Sciatic nerve (tissue), 2 donors: ENCODE data around the gene APOC1. TPM values are rescaled to one million over a fixed set of nuclear protein-coding genes. Genes with fewer than 3 reads are reported as not detected.
"Not testable (repeated sequence)": the region's sequence is repeated elsewhere in the genome, so short reads cannot be mapped to it uniquely, and the experiment has no call there.

Source experiments
- ATAC-seq: fragments of 200-7000 bp; cut with Tn5 transposase; one replicate; pipeline ENCODE4 v1.9.1; 2020; ENCODE audit warnings: mild to moderate bottlenecking, moderate library complexity
- DNase-seq: peaks from one replicate; pipeline ENCODE4 v3.0.0-alpha.2; 2020; ENCODE audit warnings: low spot score
- intact Hi-C: fragments of 100-400 bp; cut with DNase I; formaldehyde crosslinking; loops from one replicate; pipeline ENCODE4 v1.14.2; 2022
- total RNA-seq: library from RNA; stranded (reverse); fragmentation: NEBNext Ultra II Directional; extraction: Animal tissue kit (Norgen Biotek cat#: 25700); gene quantifications from one replicate; pipeline ENCODE4 v1.2.1, GENCODE V29; 2021
- donor health status: DM: no; HTN: no; CAD: no.
- donor health status: DM: no; HTN: no; CAD: no.

APOC1 gene
- 29.0 TPM for total RNA-seq

DNA sequence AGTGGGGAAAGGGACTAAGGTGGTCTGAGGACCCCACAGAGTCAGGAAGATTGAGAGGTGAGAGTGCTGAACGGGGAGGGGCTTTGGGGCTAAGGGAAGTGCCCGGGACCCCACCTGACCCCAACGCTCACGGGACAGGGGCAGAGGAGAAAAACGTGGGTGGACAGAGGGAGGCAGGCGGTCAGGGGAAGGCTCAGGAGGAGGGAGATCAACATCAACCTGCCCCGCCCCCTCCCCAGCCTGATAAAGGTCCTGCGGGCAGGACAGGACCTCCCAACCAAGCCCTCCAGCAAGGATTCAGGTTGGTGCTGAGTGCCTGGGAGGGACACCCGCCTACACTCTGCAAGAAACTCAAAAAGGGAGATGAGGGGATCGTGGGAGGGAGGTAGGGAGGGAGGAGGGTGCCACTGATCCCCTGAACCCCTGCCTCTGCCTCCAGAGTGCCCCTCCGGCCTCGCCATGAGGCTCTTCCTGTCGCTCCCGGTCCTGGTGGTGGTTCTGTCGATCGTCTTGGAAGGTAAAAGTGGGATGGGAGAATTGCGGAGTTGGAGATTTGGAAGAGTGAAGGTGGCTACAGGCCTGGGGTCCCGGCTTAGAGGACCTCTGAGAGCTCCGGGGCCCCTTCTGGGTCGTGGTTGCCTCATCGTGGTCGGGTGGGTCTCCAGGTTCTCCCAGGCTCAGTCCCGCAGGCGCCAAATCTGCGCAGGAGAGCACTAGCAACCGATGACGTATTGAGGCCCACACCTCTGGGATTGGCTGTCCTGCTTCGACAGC lies at the start of gene APOC1:
TSS of gene APOC1 (plus strand) at position 176 of the 774 bp plus-strand sequence. CDS start at position 460, 284 bp downstream.
- DNase-seq (peak; percentile 88), ATAC-seq (peak; percentile 93)
- intact Hi-C loops = not testable (repeated sequence)

DNA sequence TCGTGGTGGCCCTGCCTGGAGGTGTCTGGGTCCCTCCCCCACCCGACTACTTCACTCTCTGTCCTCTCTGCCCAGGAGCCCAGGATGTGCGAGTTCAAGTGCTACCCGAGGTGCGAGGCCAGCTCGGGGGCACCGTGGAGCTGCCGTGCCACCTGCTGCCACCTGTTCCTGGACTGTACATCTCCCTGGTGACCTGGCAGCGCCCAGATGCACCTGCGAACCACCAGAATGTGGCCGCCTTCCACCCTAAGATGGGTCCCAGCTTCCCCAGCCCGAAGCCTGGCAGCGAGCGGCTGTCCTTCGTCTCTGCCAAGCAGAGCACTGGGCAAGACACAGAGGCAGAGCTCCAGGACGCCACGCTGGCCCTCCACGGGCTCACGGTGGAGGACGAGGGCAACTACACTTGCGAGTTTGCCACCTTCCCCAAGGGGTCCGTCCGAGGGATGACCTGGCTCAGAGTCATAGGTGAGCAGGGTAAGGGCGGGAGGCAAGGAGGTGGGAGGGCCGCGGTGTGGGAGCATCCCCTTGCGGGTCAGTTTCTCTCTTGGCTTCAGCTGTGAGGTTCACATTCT lies 49.1 kb upstream of the APOC1 start:
- peak; percentile 20 for ATAC-seq
- intact Hi-C loops = no loop called here
- no peak for DNase-seq

- DNase-seq = no peak
- ATAC-seq = no peak
- intact Hi-C loops = no loop called here
Measured at GRCh38 chr19:44866664-44867063, 47.7 kb upstream of the APOC1 start.

GRCh38 chr19:44867578-44867977 lies 46.8 kb upstream of the APOC1 start:
- intact Hi-C loops = no loop called here
- ATAC-seq = no peak
- DNase-seq = no peak

DNA sequence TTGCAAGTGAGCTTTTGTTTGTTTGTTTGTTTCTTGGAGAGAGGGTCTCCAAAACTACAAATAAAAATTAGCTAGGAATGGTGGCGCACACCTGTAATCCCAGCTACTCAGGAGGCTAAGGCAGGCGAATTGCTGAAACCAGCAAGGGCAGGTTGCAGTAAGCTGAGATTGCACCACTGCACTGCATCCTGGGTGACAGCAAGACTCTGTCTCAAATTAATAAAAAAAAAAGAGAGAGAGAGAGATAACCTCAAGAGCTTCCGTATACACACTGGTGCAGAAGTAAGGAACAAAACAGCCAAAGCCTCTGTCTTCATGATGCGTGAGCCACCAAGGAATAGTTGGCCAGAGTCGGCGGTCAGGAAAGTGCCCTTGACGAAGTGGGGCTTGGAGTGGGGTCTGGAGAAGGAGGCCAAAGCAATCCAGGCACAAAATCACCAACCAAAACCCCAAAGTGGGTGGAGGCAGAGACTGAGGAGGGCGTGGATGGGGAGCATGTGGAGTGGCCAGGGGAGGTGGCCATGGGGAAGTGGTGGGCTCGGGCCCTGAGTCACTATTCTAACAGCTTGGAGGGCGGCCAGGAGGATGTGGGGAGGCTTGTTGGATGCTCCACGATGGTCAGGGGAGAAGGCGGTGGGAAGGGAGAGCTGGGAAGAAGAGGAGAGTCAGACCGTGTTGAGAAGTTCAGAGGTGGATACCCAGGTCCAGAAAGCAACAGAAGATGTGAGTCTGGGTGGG lies 44.5 kb upstream of the APOC1 start:
- peak; percentile 35 for ATAC-seq
- peak; percentile 84 for DNase-seq
- intact Hi-C loops = loop anchor here (5.0 kb wide), 1 partner anchor 612 kb away; no protein-coding TSS in a partner anchor

DNA sequence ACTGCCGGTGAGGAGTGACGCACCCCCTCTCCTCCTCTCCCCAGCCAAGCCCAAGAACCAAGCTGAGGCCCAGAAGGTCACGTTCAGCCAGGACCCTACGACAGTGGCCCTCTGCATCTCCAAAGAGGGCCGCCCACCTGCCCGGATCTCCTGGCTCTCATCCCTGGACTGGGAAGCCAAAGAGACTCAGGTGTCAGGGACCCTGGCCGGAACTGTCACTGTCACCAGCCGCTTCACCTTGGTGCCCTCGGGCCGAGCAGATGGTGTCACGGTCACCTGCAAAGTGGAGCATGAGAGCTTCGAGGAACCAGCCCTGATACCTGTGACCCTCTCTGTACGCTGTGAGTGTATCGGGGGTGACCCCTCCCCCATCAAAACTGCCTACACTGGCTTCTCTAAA lies 42.6 kb upstream of the APOC1 start:
- intact Hi-C loops = loop anchor here (5.0 kb wide), 1 partner anchor 610 kb away; no protein-coding TSS in a partner anchor
- ATAC-seq = no peak
- DNase-seq = no peak

- DNase-seq (no peak), ATAC-seq (no peak)
- intact Hi-C loops = loop anchor here (5.0 kb wide), 1 partner anchor 610 kb away; no protein-coding TSS in a partner anchor
Measured at GRCh38 chr19:44872661-44873060, 41.7 kb upstream of the APOC1 start.

- no peak for DNase-seq
- intact Hi-C loops = loop anchor here (5.0 kb wide), 1 partner anchor 608 kb away; no protein-coding TSS in a partner anchor
- no peak for ATAC-seq
Measured at GRCh38 chr19:44874317-44874716, 40.1 kb upstream of the APOC1 start.

DNA sequence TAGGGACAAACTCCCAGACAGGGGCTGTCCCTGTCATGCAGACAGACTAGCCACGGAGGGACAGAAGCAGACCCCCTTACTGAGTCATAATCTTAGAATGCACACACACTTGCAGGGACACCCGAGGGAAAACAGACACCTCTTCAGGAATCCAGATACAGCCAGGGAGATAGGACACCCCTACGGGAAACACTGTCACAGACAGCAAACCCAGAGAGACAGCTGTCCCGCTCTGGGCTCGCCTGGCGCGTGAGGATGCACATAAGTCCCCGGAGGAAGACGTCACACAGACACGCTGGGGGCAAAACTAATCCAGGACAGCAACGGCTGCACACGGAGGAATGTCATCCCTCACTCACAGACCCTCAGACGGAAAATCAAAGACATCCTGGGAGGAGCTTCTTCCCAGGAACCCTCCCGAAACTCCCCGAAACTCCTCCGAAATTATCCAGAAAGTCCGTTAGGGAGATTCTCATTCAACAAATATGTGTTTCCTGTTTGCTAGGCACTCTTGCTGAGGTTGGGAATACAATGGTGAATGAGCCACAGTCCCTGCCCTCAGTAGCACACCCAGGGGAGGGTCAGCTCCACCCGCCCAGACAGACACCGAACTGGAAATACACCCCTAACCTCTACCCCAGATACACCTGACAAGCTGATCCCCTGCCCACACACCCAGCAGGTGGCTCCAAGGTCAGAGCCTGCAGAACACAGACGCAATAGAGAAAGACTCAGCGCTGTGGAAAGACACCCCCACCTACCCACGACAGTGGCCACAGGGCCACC lies 38.5 kb upstream of the APOC1 start:
- intact Hi-C loops = no loop called here
- ATAC-seq (peak; percentile 4), DNase-seq (no peak)

GRCh38 chr19:44876930-44877535 lies 37.4 kb upstream of the APOC1 start:
- intact Hi-C loops = no loop called here
- no peak for DNase-seq
- peak; percentile 18 for ATAC-seq

DNA sequence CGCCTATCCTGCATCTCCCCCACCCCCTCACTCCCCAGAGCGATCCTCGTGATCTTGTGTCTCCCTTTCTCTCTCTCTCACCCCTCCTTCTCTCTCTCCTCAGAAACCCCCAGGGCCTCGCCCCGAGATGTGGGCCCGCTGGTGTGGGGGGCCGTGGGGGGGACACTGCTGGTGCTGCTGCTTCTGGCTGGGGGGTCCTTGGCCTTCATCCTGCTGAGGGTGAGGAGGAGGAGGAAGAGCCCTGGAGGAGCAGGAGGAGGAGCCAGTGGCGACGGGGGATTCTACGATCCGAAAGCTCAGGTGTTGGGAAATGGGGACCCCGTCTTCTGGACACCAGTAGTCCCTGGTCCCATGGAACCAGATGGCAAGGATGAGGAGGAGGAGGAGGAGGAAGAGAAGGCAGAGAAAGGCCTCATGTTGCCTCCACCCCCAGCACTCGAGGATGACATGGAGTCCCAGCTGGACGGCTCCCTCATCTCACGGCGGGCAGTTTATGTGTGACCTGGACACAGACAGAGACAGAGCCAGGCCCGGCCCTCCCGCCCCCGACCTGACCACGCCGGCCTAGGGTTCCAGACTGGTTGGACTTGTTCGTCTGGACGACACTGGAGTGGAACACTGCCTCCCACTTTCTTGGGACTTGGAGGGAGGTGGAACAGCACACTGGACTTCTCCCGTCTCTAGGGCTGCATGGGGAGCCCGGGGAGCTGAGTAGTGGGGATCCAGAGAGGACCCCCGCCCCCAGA lies 36.1 kb upstream of the APOC1 start:
- ATAC-seq = no peak
- intact Hi-C loops = no loop called here
- no peak for DNase-seq

- intact Hi-C loops = no loop called here
- DNase-seq (no peak), ATAC-seq (peak; percentile 15)
Measured at GRCh38 chr19:44879309-44880065, 34.9 kb upstream of the APOC1 start.

DNA sequence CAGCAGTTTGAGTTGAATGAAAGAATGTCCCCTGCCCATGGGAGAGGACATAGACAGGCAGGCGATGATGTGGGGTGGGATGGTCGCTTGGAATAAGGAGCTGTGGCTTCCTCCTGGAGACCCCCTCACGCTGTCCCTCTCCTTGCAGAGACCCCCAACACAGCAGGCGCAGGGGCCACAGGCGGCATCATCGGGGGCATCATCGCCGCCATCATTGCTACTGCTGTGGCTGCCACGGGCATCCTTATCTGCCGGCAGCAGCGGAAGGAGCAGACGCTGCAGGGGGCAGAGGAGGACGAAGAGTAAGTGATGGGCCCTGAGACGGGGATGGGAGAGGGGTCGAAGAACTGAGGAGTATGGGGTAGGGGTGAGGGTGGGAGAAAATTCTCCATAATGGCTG lies 32.3 kb upstream of the APOC1 start:
- no peak for DNase-seq
- ATAC-seq = no peak
- intact Hi-C loops = no loop called here

DNA sequence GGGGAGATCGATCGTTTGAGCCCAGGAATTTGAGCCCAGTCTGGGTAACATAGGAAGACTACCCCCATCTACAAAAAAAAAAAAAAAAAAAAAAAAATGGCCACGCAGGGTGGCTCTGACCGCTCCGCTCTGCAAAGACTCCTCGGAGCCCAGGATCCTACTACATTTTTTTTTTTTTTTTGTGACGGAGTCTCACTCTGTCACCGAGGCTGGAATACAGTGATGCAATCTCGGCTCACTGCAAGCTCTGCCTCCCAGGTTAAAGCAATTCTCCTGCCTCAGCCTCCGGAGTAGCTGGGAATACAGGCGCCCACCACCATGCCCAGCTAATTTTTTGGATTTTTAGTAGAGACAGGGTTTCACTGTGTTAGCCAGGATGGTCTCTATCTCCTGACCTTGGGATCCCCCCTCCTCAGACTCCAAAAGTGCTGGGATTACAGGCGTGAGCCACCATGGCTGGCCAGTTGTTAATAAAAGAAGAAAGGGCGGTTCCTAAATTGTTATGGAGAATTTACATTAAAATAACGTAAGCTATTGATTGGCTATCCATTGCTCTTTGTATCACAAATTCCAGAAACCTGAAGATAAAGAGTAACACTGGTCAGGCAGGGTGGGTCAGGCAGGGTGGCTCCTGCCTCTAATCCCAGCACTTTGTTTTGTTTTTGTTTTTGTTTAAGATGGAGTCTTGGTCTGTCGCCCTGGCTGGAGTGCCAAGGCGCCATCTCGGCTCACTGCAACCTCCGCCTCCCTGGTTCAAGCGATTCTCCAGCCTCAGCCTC lies 31.6 kb upstream of the APOC1 start:
- ATAC-seq, intact Hi-C loops, DNase-seq: not testable (repeated sequence)

DNA sequence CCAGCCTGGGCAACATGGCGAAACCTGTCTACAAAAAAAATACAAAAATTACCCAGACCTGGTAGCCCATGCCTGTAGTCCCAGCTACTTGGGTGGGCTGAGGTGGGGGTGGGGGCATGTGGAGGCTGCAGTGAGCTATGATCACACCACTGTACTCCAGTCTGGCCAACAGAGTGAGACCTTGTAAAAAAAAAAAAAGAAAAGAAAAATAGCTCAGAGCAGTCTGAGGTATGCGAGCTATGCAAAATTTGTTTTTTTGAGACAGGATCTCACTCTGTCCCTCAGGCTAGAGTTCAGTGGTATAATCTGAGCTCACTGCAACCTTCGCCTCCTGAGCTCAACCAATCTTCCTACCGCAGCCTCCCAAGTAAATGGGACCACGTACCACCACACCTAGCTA lies 30.5 kb upstream of the APOC1 start:
- intact Hi-C loops = no loop called here
- DNase-seq (no peak), ATAC-seq (no peak)

DNA sequence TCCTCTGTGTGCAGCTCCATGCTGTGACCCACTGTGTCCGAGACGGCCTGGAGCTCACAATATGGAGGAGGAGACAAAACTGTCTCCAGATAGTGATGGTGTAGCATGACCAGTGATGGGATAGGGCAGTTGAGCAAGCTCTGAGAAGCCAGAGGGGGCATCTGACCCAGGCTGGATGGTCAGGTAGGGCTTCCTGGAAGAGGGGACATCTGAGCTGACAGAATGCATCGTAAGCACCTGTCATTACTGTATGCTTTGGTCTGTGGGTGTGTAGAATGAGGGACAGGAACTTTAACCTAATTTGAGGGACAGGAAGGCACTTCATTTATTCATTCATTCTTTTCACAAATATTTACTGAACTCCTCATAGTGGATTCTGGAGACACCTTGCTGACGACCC lies 29.8 kb upstream of the APOC1 start:
- ATAC-seq = no peak
- intact Hi-C loops = no loop called here
- no peak for DNase-seq

DNA sequence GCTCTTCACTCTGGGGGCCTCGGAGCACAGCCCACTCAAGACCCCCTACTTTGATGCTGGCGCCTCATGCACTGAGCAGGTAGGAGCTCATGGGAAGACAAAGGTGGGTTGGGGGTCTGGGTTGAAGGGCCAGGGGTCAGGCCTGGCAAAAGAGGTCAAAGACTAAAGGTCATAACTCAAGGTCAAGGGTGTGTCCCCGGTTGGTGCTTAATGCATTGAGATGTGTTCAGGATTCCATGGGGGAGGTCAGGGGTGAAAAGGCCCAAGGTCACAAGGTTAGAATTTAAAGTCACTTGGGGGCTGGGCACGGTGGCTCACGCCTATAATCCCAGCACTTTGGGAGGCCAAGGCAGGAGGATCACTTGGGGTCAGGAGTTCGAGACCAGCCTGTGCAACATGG lies 28.3 kb upstream of the APOC1 start:
- DNase-seq = no peak
- intact Hi-C loops = loop anchor here (5.0 kb wide), 1 partner anchor 34 kb away; no protein-coding TSS in a partner anchor
- ATAC-seq = no peak
